CD4-positive, CD25-positive, alpha-beta regulatory T cell (primary cell): ENCODE measurements around the gene LAMA3. TPM values are rescaled to one million over a fixed set of nuclear protein-coding genes. Genes with fewer than 3 reads are reported as not detected.

Source experiments
- ATAC-seq, 2 donors: fragments of 150-1000 bp; cut with Tn5 transposase; one replicate each; pipeline ENCODE4 v1.10.0; 2021; ENCODE audit warnings: low read depth in 2 of 2, moderate number of reproducible peaks in 2 of 2, moderate library complexity in 1 of 2
- DNase-seq, 3 donors: peaks; one replicate each; pipeline versions ENCODE4 v3.0.0 to v3.0.0-alpha.2; 2012 to 2022; ENCODE audit warnings: mixed read lengths in 1 of 3
- H3K27ac ChIP-seq: one replicate; pipeline ENCODE4 v1.7.0; 2013; ENCODE audit warnings: mild to moderate bottlenecking, low read length; ENCODE audit not compliant: insufficient read depth, poor library complexity, severe bottlenecking
- H3K27me3 ChIP-seq: one replicate; pipeline ENCODE4 v1.7.0; 2013; ENCODE audit warnings: low read length; ENCODE audit not compliant: control insufficient read depth, insufficient read depth
- H3K36me3 ChIP-seq: one replicate; pipeline ENCODE4 v1.7.0; 2013; ENCODE audit warnings: mild to moderate bottlenecking, low read length, moderate library complexity; ENCODE audit not compliant: control insufficient read depth, insufficient read depth
- H3K4me1 ChIP-seq: 2 replicates; pipeline ENCODE4 v1.7.0; 2013; ENCODE audit warnings: mild to moderate bottlenecking, low read length; ENCODE audit not compliant: insufficient read depth, control insufficient read depth, poor library complexity, severe bottlenecking
- H3K4me3 ChIP-seq: one replicate; pipeline ENCODE4 v1.7.0; 2013; ENCODE audit warnings: low read depth, mild to moderate bottlenecking, low read length, moderate library complexity
- H3K9me3 ChIP-seq, 2 experiments: 1 replicate in 1 of 2; 2 replicates in 1 of 2; pipeline ENCODE4 v1.7.0; 2013; ENCODE audit warnings: low read length in 2 of 2, mild to moderate bottlenecking in 1 of 2, moderate library complexity in 1 of 2; ENCODE audit not compliant: control insufficient read depth in 2 of 2
- H3K27ac Mint-ChIP-seq, 3 donors: one replicate each; pipeline ENCODE4 v1.8.0; 2020 to 2022; ENCODE audit warnings: mild to moderate bottlenecking in 3 of 3, mixed read lengths in 3 of 3, moderate library complexity in 2 of 3
- H3K27me3 Mint-ChIP-seq: one replicate; pipeline ENCODE4 v1.8.0; 2022; ENCODE audit warnings: mild to moderate bottlenecking, mixed read lengths
- H3K36me3 Mint-ChIP-seq: one replicate; pipeline ENCODE4 v1.8.0; 2020; ENCODE audit warnings: mixed read lengths
- H3K4me1 Mint-ChIP-seq, 4 donors: one replicate each; pipeline ENCODE4 v1.8.0; 2020 to 2022; ENCODE audit warnings: mixed read lengths in 4 of 4, mild to moderate bottlenecking in 1 of 4
- H3K4me3 Mint-ChIP-seq, 4 donors: one replicate each; pipeline ENCODE4 v1.8.0; 2020 to 2022; ENCODE audit warnings: mild to moderate bottlenecking in 4 of 4, mixed read lengths in 4 of 4, moderate library complexity in 3 of 4
- H3K9me3 Mint-ChIP-seq, 7 donors: one replicate each; pipeline ENCODE4 v1.8.0; 2020 to 2022; ENCODE audit warnings: mixed read lengths in 7 of 7, mild to moderate bottlenecking in 3 of 7, moderate library complexity in 2 of 7
- polyA plus RNA-seq, 4 donors: library from polyadenylated mRNA; unstranded; fragments of 300-500 nt; fragmentation: Illumina TruSeq; gene quantifications; one replicate each; pipeline ENCODE4 v1.2.3, GENCODE V29; 2021
- total RNA-seq: library from RNA; stranded (reverse); gene quantifications from one replicate; pipeline ENCODE4 v1.2.3, GENCODE V29; 2022

The LAMA3 gene
- total and polyA plus RNA-seq, 5 donors from 2014 or later = 0.31 TPM; not detected in 4

DNA sequence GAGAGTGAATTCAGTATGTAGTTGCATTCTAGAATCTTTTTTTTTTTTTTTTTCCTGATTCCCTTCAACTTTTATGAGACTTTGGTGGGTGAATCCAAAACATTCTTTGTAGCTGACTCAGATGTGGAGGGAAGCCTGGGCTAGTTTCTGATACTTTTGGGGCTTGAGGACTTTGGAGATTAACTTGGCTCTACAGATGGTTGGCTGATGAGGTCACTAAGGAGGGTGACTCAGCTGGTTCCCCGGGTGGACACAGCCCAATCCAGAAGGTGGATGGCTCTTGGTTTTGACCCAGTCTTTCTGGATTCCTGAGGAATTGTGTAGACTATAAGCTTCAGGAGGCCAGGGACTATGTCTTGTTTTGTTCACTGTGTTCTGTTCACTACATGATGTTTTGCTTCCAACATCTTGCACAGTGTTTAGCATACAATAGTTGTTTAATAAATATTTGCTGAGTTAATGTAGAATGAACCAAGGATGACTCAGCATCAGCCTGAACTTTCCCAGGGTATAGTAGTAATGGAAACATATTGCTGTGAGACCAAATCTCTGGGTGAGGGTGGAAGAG lies 30.5 kb downstream of the LAMA3 start:
- no peaks in the 10 kb centered on the region for H3K4me1 ChIP-seq

GRCh38 chr18:23721696-23722480 lies 32.6 kb downstream of the LAMA3 start:
- H3K27me3 Mint-ChIP-seq = peaks cover 29% of the 10 kb centered on the region
- H3K9me3 ChIP-seq = no peaks in the 10 kb centered on the region
- no peak overlapping the region for H3K27ac ChIP-seq
- H3K4me3 ChIP-seq = no peak overlapping the region
- peaks cover 0 to 2% (median 0%) of the 10 kb centered on the region in 7 donors for H3K9me3 Mint-ChIP-seq
- H3K27ac Mint-ChIP-seq = peak overlapping the region in 1 of 3 donors; percentile 29
- ATAC-seq (no peak), DNase-seq (no peak)
- no peaks in the 10 kb centered on the region for H3K4me1 ChIP-seq
- H3K4me3 Mint-ChIP-seq = no peak overlapping the region
- H3K36me3 Mint-ChIP-seq = no peaks in the 10 kb centered on the region
- H3K36me3 ChIP-seq = no peaks in the 10 kb centered on the region
- H3K27me3 ChIP-seq = peaks cover 16% of the 10 kb centered on the region
- no peaks in the 10 kb centered on the region for H3K4me1 Mint-ChIP-seq

More for the DNA sequence above, 30.5 kb downstream of the LAMA3 start:
- Histone ChIP-seq H3K27me3 (peaks cover 13% of the 10 kb centered on the region), H3K27ac (no peak overlapping the region), H3K9me3 (no peaks in the 10 kb centered on the region), H3K4me3 (no peak overlapping the region), H3K36me3 (no peaks in the 10 kb centered on the region)
- no peak for ATAC-seq
- Mint-ChIP-seq H3K4me1 (peaks cover 0 to 6% (median 0%) of the 10 kb centered on the region in 4 donors), H3K4me3 (peak overlapping the region in 1 of 4 donors; percentile 17), H3K9me3 (peaks cover 0 to 2% (median 0%) of the 10 kb centered on the region in 7 donors), H3K36me3 (no peaks in the 10 kb centered on the region), H3K27me3 (peaks cover 23% of the 10 kb centered on the region), H3K27ac (no peak overlapping the region)
- DNase-seq = no peak

GRCh38 chr18:23722646-23723045 lies 33.4 kb downstream of the LAMA3 start:
- H3K27me3 Mint-ChIP-seq = peaks cover 29% of the 10 kb centered on the region
- no peaks in the 10 kb centered on the region for H3K4me1 Mint-ChIP-seq

GRCh38 chr18:23723121-23723520 lies 33.9 kb downstream of the LAMA3 start:
- Mint-ChIP-seq H3K9me3 (peaks cover 0 to 2% (median 0%) of the 10 kb centered on the region in 7 donors), H3K4me1 (no peaks in the 10 kb centered on the region), H3K27ac (no peak overlapping the region), H3K36me3 (no peaks in the 10 kb centered on the region), H3K27me3 (peaks cover 25% of the 10 kb centered on the region), H3K4me3 (no peak overlapping the region)
- Histone ChIP-seq H3K9me3 (no peaks in the 10 kb centered on the region), H3K27ac (no peak overlapping the region), H3K4me3 (no peak overlapping the region), H3K27me3 (peaks cover 16% of the 10 kb centered on the region), H3K4me1 (no peaks in the 10 kb centered on the region), H3K36me3 (no peaks in the 10 kb centered on the region)
- ATAC-seq = no peak
- DNase-seq = no peak

More at GRCh38 chr18:23722646-23723045, 33.4 kb downstream of the LAMA3 start:
- H3K27me3 ChIP-seq = peaks cover 16% of the 10 kb centered on the region
- peaks cover 0 to 2% (median 0%) of the 10 kb centered on the region in 7 donors for H3K9me3 Mint-ChIP-seq
- DNase-seq = no peak
- no peak overlapping the region for H3K27ac Mint-ChIP-seq
- H3K36me3 ChIP-seq = no peaks in the 10 kb centered on the region
- no peak overlapping the region for H3K4me3 Mint-ChIP-seq
- no peaks in the 10 kb centered on the region for H3K9me3 ChIP-seq
- H3K4me3 ChIP-seq = no peak overlapping the region
- no peaks in the 10 kb centered on the region for H3K4me1 ChIP-seq
- no peaks in the 10 kb centered on the region for H3K36me3 Mint-ChIP-seq
- no peak overlapping the region for H3K27ac ChIP-seq
- ATAC-seq = no peak

GRCh38 chr18:23724681-23725080 lies 35.4 kb downstream of the LAMA3 start:
- Histone ChIP-seq H3K27me3 (peaks cover 13% of the 10 kb centered on the region), H3K4me1 (no peaks in the 10 kb centered on the region), H3K36me3 (no peaks in the 10 kb centered on the region), H3K4me3 (no peak overlapping the region), H3K27ac (no peak overlapping the region), H3K9me3 (no peaks in the 10 kb centered on the region)
- Mint-ChIP-seq H3K27ac (no peak overlapping the region), H3K27me3 (peaks cover 25% of the 10 kb centered on the region), H3K4me3 (no peak overlapping the region), H3K9me3 (peaks cover 0 to 2% (median 0%) of the 10 kb centered on the region in 7 donors), H3K4me1 (no peaks in the 10 kb centered on the region), H3K36me3 (no peaks in the 10 kb centered on the region)
- ATAC-seq = no peak
- no peak for DNase-seq

DNA sequence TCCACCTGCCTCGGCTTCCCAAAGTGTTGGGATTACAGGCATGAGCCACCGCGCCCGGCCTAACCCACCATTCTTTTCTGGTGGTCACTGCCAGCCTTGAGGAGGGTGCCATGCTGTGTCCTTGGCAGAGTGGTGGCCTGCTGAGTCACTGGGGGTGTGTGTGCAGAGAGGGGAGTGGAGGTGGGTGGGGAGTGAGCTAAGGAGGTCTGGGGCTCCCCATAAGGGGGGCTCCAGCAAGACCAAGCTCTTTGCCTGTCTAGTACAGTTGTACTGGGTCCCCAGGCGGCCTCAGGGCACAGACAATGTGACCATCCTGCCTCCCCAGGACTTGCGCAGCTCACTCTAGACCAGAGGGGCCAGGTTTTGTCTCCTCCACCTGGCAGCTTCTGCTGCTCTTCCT lies 36.1 kb downstream of the LAMA3 start:
- peaks cover 14% of the 10 kb centered on the region for H3K27me3 ChIP-seq
- Mint-ChIP-seq H3K4me3 (no peak overlapping the region), H3K27me3 (peaks cover 28% of the 10 kb centered on the region), H3K4me1 (no peaks in the 10 kb centered on the region), H3K27ac (no peak overlapping the region), H3K36me3 (no peaks in the 10 kb centered on the region), H3K9me3 (peaks cover 0 to 2% (median 0%) of the 10 kb centered on the region in 7 donors)
- H3K9me3 ChIP-seq = no peaks in the 10 kb centered on the region
- no peak overlapping the region for H3K4me3 ChIP-seq
- no peaks in the 10 kb centered on the region for H3K4me1 ChIP-seq
- DNase-seq = no peak
- H3K27ac ChIP-seq = no peak overlapping the region
- no peak for ATAC-seq
- no peaks in the 10 kb centered on the region for H3K36me3 ChIP-seq

DNA sequence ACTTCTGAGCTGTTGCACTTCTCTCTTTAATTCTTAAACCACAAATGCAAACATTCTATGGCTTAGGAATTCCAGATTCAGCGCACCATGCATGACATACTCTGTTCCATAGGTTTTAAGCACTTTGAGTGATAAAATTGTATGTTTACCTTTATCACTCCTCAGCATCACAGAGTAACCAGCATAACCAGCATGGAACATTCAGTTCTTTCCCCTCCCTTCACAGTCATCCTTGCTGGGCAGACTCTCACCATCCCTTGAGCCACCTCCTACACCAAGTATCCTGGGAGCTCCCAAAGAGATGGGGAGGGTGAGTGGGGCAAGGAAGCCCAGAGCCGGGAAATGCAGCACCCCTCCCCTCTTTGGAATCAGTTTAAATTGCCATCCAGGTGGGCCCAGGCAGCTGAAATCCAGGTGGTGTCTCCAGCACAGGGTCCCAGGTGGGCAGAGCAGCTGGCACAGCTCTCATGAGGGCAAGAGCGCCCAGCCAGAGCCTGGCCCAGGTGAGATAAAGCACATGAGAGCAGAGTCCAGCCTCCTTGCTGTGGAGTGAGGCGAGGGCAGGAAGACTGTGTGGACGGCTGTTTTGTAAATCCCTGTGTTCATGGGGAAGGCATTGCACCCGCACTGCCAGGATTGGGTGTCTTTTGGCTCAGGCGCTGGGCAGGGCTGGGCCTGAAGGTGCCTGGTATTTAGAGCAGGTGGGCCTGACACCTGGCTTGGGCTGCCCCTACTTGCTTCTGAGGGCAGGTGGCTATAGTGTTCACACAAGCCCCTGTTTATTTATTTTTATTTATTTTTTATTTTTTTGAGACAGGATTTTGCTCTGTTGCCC lies 36.8 kb downstream of the LAMA3 start:
- H3K4me3 Mint-ChIP-seq = no peak overlapping the region
- H3K9me3 Mint-ChIP-seq = peaks cover 0 to 2% (median 0%) of the 10 kb centered on the region in 7 donors
- ATAC-seq (no peak), DNase-seq (no peak)
- peaks cover 32% of the 10 kb centered on the region for H3K27me3 Mint-ChIP-seq
- Histone ChIP-seq H3K27me3 (peaks cover 14% of the 10 kb centered on the region), H3K4me3 (no peak overlapping the region), H3K9me3 (no peaks in the 10 kb centered on the region), H3K36me3 (no peaks in the 10 kb centered on the region), H3K27ac (no peak overlapping the region), H3K4me1 (no peaks in the 10 kb centered on the region)
- no peaks in the 10 kb centered on the region for H3K4me1 Mint-ChIP-seq
- H3K36me3 Mint-ChIP-seq = no peaks in the 10 kb centered on the region
- no peak overlapping the region for H3K27ac Mint-ChIP-seq
